ENCODE data around the gene HOXD12.

Gene HOXD12

GRCh38 chr2:176136374-176137251, 37.0 kb downstream of the HOXD12 start:
- DNase-seq, result no peak

GRCh38 chr2:176137252-176137580, 37.6 kb downstream of the HOXD12 start:
- DNase-seq, result no peak

GRCh38 chr2:176137906-176138305, 38.3 kb downstream of the HOXD12 start:
- DNase-seq, result no peak

DNA sequence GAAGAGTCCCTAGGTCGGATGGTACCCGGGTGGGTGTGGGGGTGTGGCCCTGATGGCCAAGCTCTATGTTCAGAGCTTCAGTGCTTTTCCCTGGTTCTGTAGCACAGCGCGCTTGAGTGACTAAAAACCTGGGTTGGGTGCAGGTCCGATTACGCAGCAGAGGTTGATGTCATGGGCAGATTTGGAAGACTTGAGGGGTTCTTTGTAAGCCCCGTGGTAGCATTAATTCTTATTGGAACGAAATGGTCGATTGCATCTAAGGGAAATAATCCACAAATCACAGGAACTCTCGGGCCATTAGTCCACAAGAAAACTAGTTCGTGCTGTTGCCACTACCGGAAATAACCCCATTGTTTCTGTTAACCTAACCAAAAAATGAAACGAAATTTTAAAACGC, 38.9 kb downstream of the HOXD12 start:
- peak; percentile 39 for DNase-seq

- DNase-seq, result no peak
These were observed 39.5 kb downstream of the HOXD12 start for GRCh38 chr2:176138923-176139660.

GRCh38 chr2:176139661-176140512, 40.3 kb downstream of the HOXD12 start:
- DNase-seq, result no peak

DNA sequence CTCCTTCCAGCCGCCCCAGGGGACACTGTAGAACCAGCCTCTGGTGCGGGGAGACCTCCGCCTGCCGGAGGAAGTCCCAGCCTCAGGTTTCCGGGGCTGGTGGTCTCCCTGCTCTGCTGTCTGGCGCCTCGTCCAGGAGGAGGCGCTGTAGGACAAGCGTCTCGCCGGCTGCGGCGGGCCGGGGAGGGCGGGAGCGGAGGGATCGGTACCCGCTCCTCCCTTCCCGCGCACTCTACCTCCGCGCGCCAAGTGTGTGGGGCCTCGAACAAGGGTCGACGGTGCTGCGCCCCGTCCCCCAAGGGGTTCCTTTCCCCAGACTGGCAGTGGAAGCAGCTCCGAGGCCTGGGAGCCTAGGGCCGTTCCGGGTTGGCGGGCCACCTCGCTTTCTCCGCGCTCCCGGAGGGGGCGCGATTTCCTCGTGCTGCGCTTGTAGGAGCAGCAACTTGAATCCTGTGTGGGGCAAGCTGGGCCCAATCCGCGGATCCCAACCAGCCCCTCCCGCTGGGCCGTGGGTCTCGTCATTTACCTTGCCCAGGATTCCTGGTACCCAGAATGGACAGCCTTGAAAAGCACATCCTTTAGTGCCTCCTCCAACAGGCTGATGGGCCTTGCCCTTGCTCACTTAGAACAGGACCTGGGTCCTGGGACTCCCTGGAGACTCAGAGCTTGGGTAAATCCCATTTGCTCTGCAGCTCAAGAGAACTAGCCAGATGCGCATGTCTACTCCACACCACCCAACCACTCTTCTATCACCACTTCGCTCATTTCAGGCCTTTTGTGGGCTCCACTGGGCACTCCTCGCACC, 41.1 kb downstream of the HOXD12 start:
- DNase-seq, result no peak

- no peak for DNase-seq
These were observed 42.7 kb downstream of the HOXD12 start for GRCh38 chr2:176142281-176142680.

GRCh38 chr2:176145085-176145969, 45.7 kb downstream of the HOXD12 start:
- DNase-seq, result no peak

DNA sequence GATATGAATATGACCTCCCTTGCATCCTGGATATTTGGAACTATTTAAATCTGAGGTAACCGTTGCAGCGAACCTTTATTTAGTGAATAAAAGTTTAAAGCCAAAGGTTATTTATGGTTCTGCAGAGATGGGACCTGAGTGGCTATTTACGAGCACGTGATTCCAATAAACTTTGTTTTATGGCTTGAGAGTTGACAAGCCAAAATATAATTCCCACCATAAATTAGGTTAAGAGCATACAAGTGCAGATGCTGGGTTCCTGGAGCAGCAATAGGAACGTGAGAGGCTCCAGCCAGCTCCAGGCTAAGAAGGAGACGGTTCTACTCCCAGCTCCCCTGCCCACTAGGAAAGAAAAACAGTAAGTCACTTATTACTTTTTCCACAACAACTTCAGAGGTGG, 46.5 kb downstream of the HOXD12 start:
- DNase-seq, result no peak

- DNase-seq, result no peak
These were observed 47.0 kb downstream of the HOXD12 start for GRCh38 chr2:176146645-176147044.

DNA sequence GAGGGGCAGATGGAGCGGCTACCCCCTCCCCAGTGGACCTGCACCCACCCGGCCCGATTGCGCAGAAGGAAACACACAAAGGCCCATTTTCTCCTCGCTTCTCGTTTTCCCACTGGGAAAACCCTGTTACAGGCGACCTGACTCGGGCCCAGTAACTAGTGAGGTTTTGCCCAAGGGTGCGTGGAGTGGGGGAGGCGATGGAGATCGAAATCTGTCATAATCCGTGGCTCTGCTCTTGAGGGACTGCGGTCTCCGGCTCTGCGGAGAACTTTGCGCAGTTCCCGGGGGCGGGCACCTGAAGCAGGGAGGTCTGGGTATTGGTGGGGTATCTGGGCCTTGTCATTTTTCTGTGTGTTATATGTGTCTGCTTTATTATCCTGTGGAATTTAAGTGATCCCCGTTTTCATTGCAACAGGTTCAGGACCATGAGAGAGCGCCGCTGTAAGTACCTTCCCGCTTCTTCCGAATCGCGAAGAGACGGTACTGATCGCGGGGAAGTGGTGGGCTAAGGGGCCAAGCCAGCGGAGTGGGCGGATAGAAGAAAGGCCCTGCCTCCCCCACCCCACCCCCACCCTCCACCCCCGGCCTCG, 47.7 kb downstream of the HOXD12 start:
- no peak for DNase-seq

DNA sequence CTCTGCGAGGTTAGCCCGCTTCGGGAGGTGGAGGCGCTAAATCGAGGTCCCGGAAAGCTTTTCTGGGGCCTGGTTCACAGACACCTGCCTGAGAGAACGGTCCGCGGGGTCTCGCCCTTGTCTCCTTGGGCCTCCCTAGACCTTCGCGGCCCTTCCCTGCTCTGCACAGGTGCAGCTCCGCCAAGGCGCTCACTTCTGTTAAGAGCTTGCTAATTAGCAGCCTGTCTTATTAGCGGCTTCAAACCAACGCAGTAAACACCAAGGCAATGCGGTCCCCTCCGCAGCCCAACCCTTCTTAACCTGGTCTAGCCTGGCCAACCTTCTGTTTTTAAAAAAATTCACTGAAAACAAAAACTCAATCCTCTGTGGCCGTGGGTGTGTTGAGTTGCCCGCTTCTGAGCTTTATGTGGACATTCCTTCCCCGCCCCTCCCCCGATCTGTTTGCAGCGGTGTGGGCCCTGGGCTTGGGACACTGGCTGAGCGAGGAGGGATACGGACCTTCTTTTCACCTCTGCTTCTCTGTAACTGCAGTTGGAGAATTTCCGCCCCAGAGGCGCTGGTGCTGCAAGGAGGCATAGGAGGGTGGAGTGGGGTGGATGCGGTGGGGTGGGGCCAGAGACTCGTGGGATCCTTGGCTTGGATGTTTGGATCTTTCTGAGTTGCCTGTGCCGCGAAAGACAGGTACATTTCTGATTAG, 48.4 kb downstream of the HOXD12 start:
- no peak for DNase-seq

DNA sequence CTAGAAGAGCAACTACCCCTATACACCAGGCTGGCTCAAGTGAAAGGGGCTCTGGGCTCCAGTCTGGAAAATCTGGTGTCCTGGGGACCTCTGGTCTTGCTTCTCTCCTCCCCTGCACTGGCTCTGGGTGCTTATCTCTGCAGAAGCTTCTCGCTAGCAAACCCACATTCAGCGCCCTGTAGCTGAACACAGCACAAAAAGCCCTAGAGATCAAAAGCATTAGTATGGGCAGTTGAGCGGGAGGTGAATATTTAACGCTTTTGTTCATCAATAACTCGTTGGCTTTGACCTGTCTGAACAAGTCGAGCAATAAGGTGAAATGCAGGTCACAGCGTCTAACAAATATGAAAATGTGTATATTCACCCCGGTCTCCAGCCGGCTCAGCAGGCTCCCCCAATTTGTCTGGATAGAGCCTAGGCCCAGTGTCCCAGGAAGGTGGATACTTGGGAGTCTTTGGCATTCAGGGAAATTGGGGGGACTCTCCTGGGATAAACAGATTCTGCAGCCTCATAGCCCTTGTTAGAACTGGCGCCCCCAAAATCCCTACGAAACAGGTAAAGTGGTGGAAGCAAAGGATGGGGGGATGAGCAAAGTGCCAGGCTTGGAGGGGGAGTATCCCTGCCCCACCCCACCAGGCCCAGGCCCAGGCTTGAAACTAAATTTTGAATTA, 49.3 kb downstream of the HOXD12 start:
- no peak for DNase-seq

DNA sequence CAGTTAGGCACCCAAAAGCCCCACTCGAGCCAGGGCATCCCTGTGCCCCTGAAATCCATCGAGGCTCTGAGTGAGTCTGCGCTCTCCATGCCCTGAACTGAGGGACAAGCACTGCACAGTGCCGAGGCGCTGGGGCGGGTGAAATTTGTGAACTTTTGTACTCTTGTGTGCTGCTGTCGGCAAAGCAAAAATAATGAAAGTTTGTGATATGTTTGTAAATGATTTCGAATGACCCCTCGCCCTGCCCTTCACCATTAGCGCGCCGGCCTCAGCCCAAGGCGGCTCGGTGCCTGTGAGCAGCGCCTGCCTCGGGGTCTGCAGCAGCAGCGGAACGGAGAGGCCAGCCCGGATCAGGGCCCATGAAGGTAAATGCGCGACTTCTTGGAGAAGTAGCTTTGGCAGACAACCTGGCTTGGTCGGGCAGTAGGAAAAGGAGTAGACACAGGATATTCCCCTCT, 49.9 kb downstream of the HOXD12 start:
- no peak for DNase-seq

DNA sequence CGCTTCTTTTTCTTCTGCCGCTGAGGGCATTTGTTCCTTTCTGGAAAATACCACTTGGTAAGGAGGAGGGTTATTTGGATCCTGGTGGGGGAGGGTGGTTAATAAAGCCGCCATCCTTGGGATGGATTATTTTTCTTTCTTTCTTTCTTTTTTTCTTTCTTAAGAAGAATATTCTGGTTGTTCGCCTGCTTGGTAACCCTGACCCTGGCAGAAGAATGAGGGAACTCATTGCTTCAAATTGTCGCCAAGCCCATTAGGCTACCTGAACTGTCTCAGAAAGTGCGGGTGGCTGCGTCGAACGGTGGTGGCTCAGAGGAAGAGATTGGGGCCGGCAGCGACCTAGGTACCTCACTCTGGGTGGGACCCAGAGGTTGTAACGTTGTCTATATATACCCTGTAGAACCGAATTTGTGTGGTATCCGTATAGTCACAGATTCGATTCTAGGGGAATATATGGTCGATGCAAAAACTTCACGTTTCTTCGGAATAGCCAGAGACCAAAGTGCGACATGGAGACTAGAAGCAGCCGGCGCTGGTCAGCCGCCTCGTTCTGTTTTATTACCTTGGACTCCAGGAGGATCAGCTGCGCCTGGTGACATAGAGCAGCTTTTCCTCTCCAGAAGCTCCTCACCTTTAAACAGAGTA, 50.5 kb downstream of the HOXD12 start:
- DNase-seq, result no peak

DNA sequence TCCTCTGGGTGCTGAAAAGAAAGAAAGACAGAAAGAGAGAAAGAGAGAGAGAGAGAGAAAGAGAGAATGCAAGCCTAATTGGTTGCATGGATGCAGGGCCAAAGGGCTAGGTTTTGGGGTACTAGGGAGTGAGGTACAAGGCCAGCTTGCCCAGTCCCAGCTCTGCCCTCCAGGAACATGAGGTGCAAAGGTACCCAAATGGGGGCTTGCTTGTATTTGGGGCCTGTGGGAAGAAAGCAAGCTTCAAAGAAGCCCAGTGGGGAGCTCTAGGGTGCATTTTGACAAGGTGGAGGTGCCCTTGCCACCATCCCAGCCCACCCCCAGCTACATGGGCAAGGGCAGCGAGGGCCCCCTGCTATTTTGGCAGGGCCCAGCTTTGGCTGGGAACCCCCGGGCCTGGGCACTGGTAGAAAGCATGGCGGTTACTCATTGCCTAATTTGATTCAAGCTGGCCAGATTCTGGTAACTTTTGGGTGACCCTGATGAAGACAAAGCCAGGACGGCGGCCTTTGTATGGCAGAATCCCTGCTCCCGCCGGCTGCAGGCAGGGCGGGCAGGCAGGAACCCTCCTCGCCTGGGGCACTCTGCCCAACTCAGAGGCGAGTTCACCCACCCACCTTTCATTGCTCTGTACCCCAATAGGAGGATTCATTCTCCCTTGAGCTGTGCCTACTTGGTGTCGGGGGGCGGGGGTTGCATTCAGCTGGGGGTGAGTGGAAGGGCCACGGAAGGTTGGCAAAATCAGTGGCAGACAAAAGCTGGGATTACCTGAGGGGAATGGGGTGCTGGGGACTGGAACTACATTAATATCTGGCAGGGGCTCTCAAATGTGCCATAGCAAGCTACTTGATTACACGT, 51.2 kb downstream of the HOXD12 start:
- DNase-seq, result no peak
